H9 (cell line): ENCODE data around the gene SLMAP. TPM values are rescaled to one million over a fixed set of nuclear protein-coding genes. Genes with fewer than 3 reads are reported as not detected.

Source experiments
- DNase-seq: peaks from one replicate; pipeline ENCODE4 v3.0.0-alpha.2; 2017
- H2AFZ ChIP-seq: one replicate; pipeline ENCODE4 v1.6.1; 2013; ENCODE audit warnings: mild to moderate bottlenecking, low read length, control low read depth, moderate library complexity
- H2AK5ac ChIP-seq: 2 replicates; pipeline ENCODE4 v1.6.1; 2013; ENCODE audit warnings: low read length, control low read depth, mixed read lengths; ENCODE audit not compliant: insufficient read length
- H2BK120ac ChIP-seq: one replicate; pipeline ENCODE4 v1.6.1; 2013; ENCODE audit warnings: low read depth, mild to moderate bottlenecking, low read length, control low read depth, inconsistent platforms; ENCODE audit not compliant: poor library complexity, severe bottlenecking
- H2BK12ac ChIP-seq: 2 replicates; pipeline ENCODE4 v1.6.1; 2013; ENCODE audit warnings: low read length, control low read depth, mixed read lengths, low read depth; ENCODE audit not compliant: insufficient read length
- H2BK15ac ChIP-seq: 2 replicates; pipeline ENCODE4 v1.6.1; 2013; ENCODE audit warnings: low read depth, low read length, control low read depth
- H2BK20ac ChIP-seq: one replicate; pipeline ENCODE4 v1.6.1; 2013; ENCODE audit warnings: low read depth, mild to moderate bottlenecking, low read length, control low read depth, inconsistent platforms; ENCODE audit not compliant: poor library complexity, severe bottlenecking
- H2BK5ac ChIP-seq: 2 replicates; pipeline ENCODE4 v1.6.1; 2013; ENCODE audit warnings: low read length, control low read depth, mixed read lengths; ENCODE audit not compliant: insufficient read length
- H3K14ac ChIP-seq: 2 replicates; pipeline ENCODE4 v1.6.1; 2013; ENCODE audit warnings: low read length, control low read depth; ENCODE audit not compliant: insufficient read depth
- H3K18ac ChIP-seq: 2 replicates; pipeline ENCODE4 v1.6.1; 2013; ENCODE audit warnings: low read depth, mild to moderate bottlenecking, mixed read lengths, low read length, control low read depth; ENCODE audit not compliant: insufficient read length
- H3K23ac ChIP-seq: 2 replicates; pipeline ENCODE4 v1.6.1; 2013; ENCODE audit warnings: low read length, control low read depth, mixed read lengths, low read depth; ENCODE audit not compliant: insufficient read length
- H3K23me2 ChIP-seq: 2 replicates; pipeline ENCODE4 v1.6.1; 2013; ENCODE audit warnings: low read depth, mild to moderate bottlenecking, mixed read lengths, low read length, control low read depth; ENCODE audit not compliant: insufficient read length, poor library complexity, severe bottlenecking
- H3K27ac ChIP-seq: 2 replicates; pipeline ENCODE4 v1.5.1; 2013; ENCODE audit warnings: low read length, control low read depth, mixed read lengths, low read depth; ENCODE audit not compliant: insufficient read length
- H3K27me3 ChIP-seq: 2 replicates; pipeline ENCODE4 v1.6.1; 2013; ENCODE audit warnings: low read length, control low read depth, inconsistent platforms; ENCODE audit not compliant: insufficient read depth
- H3K4ac ChIP-seq: 2 replicates; pipeline ENCODE4 v1.6.1; 2013; ENCODE audit warnings: low read depth, mild to moderate bottlenecking, control low read depth, inconsistent platforms, low read length, moderate library complexity
- H3K4me1 ChIP-seq: 2 replicates; pipeline ENCODE4 v1.6.1; 2013; ENCODE audit warnings: low read length, control low read depth, inconsistent platforms; ENCODE audit not compliant: insufficient read depth
- H3K4me2 ChIP-seq: 2 replicates; pipeline ENCODE4 v1.6.1; 2013; ENCODE audit warnings: low read length, control low read depth, mixed read lengths; ENCODE audit not compliant: insufficient read length, insufficient read depth
- H3K56ac ChIP-seq: 2 replicates; pipeline ENCODE4 v1.6.1; 2013; ENCODE audit warnings: low read depth, mild to moderate bottlenecking, mixed read lengths, low read length, control low read depth; ENCODE audit not compliant: insufficient read length
- H3K79me1 ChIP-seq: 2 replicates; pipeline ENCODE4 v1.6.1; 2013; ENCODE audit warnings: low read depth, mild to moderate bottlenecking, moderate library complexity, low read length, control low read depth, inconsistent platforms; ENCODE audit not compliant: insufficient read depth, poor library complexity, severe bottlenecking
- H3K79me2 ChIP-seq: 2 replicates; pipeline ENCODE4 v1.6.1; 2013; ENCODE audit warnings: low read length, control low read depth, inconsistent platforms; ENCODE audit not compliant: insufficient read depth
- H3K9ac ChIP-seq: 2 replicates; pipeline ENCODE4 v1.6.1; 2013; ENCODE audit warnings: low read length, control low read depth, mixed read lengths; ENCODE audit not compliant: insufficient read length; ENCODE audit errors: extremely low read depth
- H3K9me3 ChIP-seq: one replicate; pipeline ENCODE4 v1.6.1; 2013; ENCODE audit warnings: low read depth, low read length, inconsistent platforms; ENCODE audit not compliant: control insufficient read depth
- H3T11ph ChIP-seq: one replicate; pipeline ENCODE4 v1.6.1; 2013; ENCODE audit warnings: mild to moderate bottlenecking, low read length, control low read depth, inconsistent platforms
- H4K20me1 ChIP-seq: one replicate; pipeline ENCODE4 v1.6.1; 2013; ENCODE audit not compliant: control insufficient read depth, insufficient read length, insufficient read depth
- H4K5ac ChIP-seq: 2 replicates; pipeline ENCODE4 v1.6.1; 2013; ENCODE audit warnings: low read depth, mild to moderate bottlenecking, mixed read lengths, low read length, control low read depth; ENCODE audit not compliant: insufficient read length
- H4K8ac ChIP-seq: replicated peaks from 2 replicates; pipeline ENCODE4 v1.6.1; 2013; ENCODE audit warnings: low read length, control low read depth, mixed read lengths, low read depth; ENCODE audit not compliant: insufficient read length
- H4K91ac ChIP-seq: 2 replicates; pipeline ENCODE4 v1.6.1; 2013; ENCODE audit warnings: low read depth, mild to moderate bottlenecking, moderate library complexity, mixed read lengths, low read length, control low read depth; ENCODE audit not compliant: insufficient read length
- H3K27ac Mint-ChIP-seq, 3 experiments: 2 replicates in 2 of 3; 3 replicates in 1 of 3; pipeline ENCODE4 v1.8.0; 2020 to 2021; ENCODE audit warnings: mixed read lengths in 3 of 3, mild to moderate bottlenecking in 1 of 3, moderate library complexity in 1 of 3
- H3K27me3 Mint-ChIP-seq: 2 replicates; pipeline ENCODE4 v1.8.0; 2021; ENCODE audit warnings: low read depth, mild to moderate bottlenecking, moderate library complexity, mixed read lengths
- H3K36me3 Mint-ChIP-seq, 3 experiments: 2 replicates in 2 of 3; 3 replicates in 1 of 3; pipeline ENCODE4 v1.8.0; 2020 to 2021; ENCODE audit warnings: low read depth in 3 of 3, mixed read lengths in 3 of 3; ENCODE audit not compliant: insufficient read depth in 1 of 3
- H3K4me1 Mint-ChIP-seq, 2 experiments: 2 replicates each; pipeline ENCODE4 v1.8.0; 2020; ENCODE audit warnings: mixed read lengths in 2 of 2
- H3K4me3 Mint-ChIP-seq, 2 experiments: 2 replicates in 1 of 2; 3 replicates in 1 of 2; pipeline ENCODE4 v1.8.0; 2020 to 2021; ENCODE audit warnings: mild to moderate bottlenecking in 2 of 2, mixed read lengths in 2 of 2, moderate library complexity in 1 of 2
- H3K9me3 Mint-ChIP-seq, 2 experiments: 2 replicates in 1 of 2; 3 replicates in 1 of 2; pipeline ENCODE4 v1.8.0; 2020; ENCODE audit warnings: mild to moderate bottlenecking in 2 of 2, mixed read lengths in 2 of 2, moderate library complexity in 1 of 2
- WGBS: extraction: QIAGEN DNeasy Blood & Tissue Kit; methylation state at CpG from one replicate; pipeline ENCODE4 v1.1.7; 2013; ENCODE audit warnings: missing lambda C conversion rate, low lambda C conversion rate, mixed read lengths; ENCODE audit not compliant: insufficient read length; ENCODE audit errors: extremely low coverage; 5-methylcytosine and 5-hydroxymethylcytosine counted together
- total RNA-seq: library from RNA; stranded (reverse); gene quantifications from 2 replicates; pipeline ENCODE4 v1.2.1, GENCODE V29; 2021
- TF ChIP-seq, protein P1 (sequence below): fragments of 200-600 bp; sonication (generic); conservative IDR thresholded peaks from 3 replicates; pipeline ENCODE4 v1.8.0; 2021; ENCODE audit warnings: antibody characterized with exemption, mild to moderate bottlenecking

The SLMAP gene
- total RNA-seq, 1 experiment from 2014 or later, result 65.1 TPM

- Histone ChIP-seq H3K4me2 (no peak overlapping the region), H3K23ac (no peak overlapping the region), H3K79me1 (no peaks in the 10 kb centered on the region), H3K27me3 (no peaks in the 10 kb centered on the region), H3K4ac (no peak overlapping the region), H3K27ac (no peak overlapping the region), H3K9me3 (no peaks in the 10 kb centered on the region), H3K18ac (no peak overlapping the region), H4K91ac (no peak overlapping the region), H2AFZ (no peak overlapping the region), H3K9ac (no peak overlapping the region), H2BK15ac (no peak overlapping the region), H2BK20ac (no peak overlapping the region), H2BK120ac (no peak overlapping the region), H2BK5ac (no peak overlapping the region), H3T11ph (no peak overlapping the region), H3K14ac (no peak overlapping the region), H2AK5ac (no peak overlapping the region), H4K5ac (no peak overlapping the region), H3K4me1 (no peaks in the 10 kb centered on the region), H3K23me2 (no peaks in the 10 kb centered on the region), H3K79me2 (no peaks in the 10 kb centered on the region), H4K20me1 (no peaks in the 10 kb centered on the region), H4K8ac (no peak overlapping the region), H3K56ac (no peak overlapping the region), H2BK12ac (no peak overlapping the region)
- no peak for DNase-seq
- Mint-ChIP-seq H3K27me3 (no peaks in the 10 kb centered on the region), H3K36me3 (no peaks in the 10 kb centered on the region), H3K27ac (no peak overlapping the region), H3K4me1 (no peaks in the 10 kb centered on the region), H3K9me3 (no peaks in the 10 kb centered on the region), H3K4me3 (no peak overlapping the region)
- no CpG with 5 or more reads among the region's 2 CpGs for WGBS
- TF ChIP-seq, protein P1, sequence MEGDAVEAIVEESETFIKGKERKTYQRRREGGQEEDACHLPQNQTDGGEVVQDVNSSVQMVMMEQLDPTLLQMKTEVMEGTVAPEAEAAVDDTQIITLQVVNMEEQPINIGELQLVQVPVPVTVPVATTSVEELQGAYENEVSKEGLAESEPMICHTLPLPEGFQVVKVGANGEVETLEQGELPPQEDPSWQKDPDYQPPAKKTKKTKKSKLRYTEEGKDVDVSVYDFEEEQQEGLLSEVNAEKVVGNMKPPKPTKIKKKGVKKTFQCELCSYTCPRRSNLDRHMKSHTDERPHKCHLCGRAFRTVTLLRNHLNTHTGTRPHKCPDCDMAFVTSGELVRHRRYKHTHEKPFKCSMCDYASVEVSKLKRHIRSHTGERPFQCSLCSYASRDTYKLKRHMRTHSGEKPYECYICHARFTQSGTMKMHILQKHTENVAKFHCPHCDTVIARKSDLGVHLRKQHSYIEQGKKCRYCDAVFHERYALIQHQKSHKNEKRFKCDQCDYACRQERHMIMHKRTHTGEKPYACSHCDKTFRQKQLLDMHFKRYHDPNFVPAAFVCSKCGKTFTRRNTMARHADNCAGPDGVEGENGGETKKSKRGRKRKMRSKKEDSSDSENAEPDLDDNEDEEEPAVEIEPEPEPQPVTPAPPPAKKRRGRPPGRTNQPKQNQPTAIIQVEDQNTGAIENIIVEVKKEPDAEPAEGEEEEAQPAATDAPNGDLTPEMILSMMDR, result no peak
Observed at GRCh38 chr3:57735405-57735804, 20.7 kb upstream of the SLMAP start.
